SK-N-SH (cell line): ENCODE measurements around the gene MCTP1. TPM values are rescaled to one million over a fixed set of nuclear protein-coding genes. Genes with fewer than 3 reads are reported as not detected.

Experiments used
- CHD2 ChIP-seq: fragments of 150-350 bp; IDR thresholded peaks from 2 replicates; pipeline ENCODE4 v1.6.1; 2018; ENCODE audit warnings: low read length; ENCODE audit not compliant: partially characterized antibody
- EP300 ChIP-seq, 2 experiments: IDR thresholded peaks; 2 replicates each; pipeline versions ENCODE4 v1.4.0 to v1.6.1; 2012; ENCODE audit warnings: borderline replicate concordance in 1 of 2, low read depth in 1 of 2, low read length in 1 of 2
- EZH2phosphoT487 ChIP-seq: fragments of 200-600 bp; sonication (generic); IDR thresholded peaks from 2 replicates; pipeline ENCODE4 v1.6.1; 2017; ENCODE audit warnings: low read depth, mixed run types, mild to moderate bottlenecking, antibody characterized with exemption, moderate library complexity, borderline replicate concordance
- FOXJ3 ChIP-seq: sonication (generic); formaldehyde crosslinking; IDR thresholded peaks from 2 replicates; pipeline ENCODE4 v1.5.1; 2020; ENCODE audit warnings: mild to moderate bottlenecking, missing genetic modification reagents
- GABPA ChIP-seq: IDR thresholded peaks from 2 replicates; pipeline ENCODE4 v1.4.0; 2012; ENCODE audit warnings: low read depth, mild to moderate bottlenecking
- GATA2 ChIP-seq: sonication (generic); formaldehyde crosslinking; IDR thresholded peaks from 2 replicates; pipeline ENCODE4 v1.5.0; 2020; ENCODE audit warnings: mild to moderate bottlenecking, missing genetic modification reagents
- MEF2A ChIP-seq: IDR thresholded peaks from 2 replicates; pipeline ENCODE4 v1.4.0; 2012; ENCODE audit warnings: low read depth, borderline replicate concordance
- MXI1 ChIP-seq: IDR thresholded peaks from 2 replicates; pipeline ENCODE4 v1.6.1; 2012; ENCODE audit warnings: mild to moderate bottlenecking, low read depth, low read length, improper control_type of control experiment
- NRF1 ChIP-seq: IDR thresholded peaks from 2 replicates; pipeline ENCODE4 v1.6.1; 2012; ENCODE audit warnings: low read depth, mild to moderate bottlenecking, low read length
- POLR2AphosphoS5 ChIP-seq: IDR thresholded peaks from 2 replicates; pipeline ENCODE4 v1.6.1; 2012; ENCODE audit warnings: low read depth, low read length
- RFX5 ChIP-seq: IDR thresholded peaks from 2 replicates; pipeline ENCODE4 v1.6.1; 2012; ENCODE audit warnings: mild to moderate bottlenecking, improper control_type of control experiment, low read length
- RXRA ChIP-seq: IDR thresholded peaks from 2 replicates; pipeline ENCODE4 v1.4.0; 2012; ENCODE audit warnings: low read depth, mild to moderate bottlenecking, borderline replicate concordance
- SIN3A ChIP-seq: IDR thresholded peaks from 2 replicates; pipeline ENCODE4 v1.6.1; 2012; ENCODE audit warnings: low read depth, mild to moderate bottlenecking, low read length, moderate library complexity, borderline replicate concordance
- SMC3 ChIP-seq: IDR thresholded peaks from 2 replicates; pipeline ENCODE4 v1.6.1; 2012; ENCODE audit warnings: low read depth, low read length, improper control_type of control experiment
- TAF1 ChIP-seq: IDR thresholded peaks from 2 replicates; pipeline ENCODE4 v1.6.1; 2012; ENCODE audit warnings: low read depth, mild to moderate bottlenecking, low read length, moderate library complexity, borderline replicate concordance
- TCF12 ChIP-seq: IDR thresholded peaks from 2 replicates; pipeline ENCODE4 v1.4.0; 2012
- YY1 ChIP-seq: IDR thresholded peaks from 2 replicates; pipeline ENCODE4 v1.4.0; 2012; ENCODE audit warnings: low read depth, mild to moderate bottlenecking
- polyA plus RNA-seq, 3 experiments: library from polyadenylated mRNA; depleted of rRNA; stranded (reverse); fragments of >200 nt; gene quantifications; 2 replicates each; pipeline ENCODE4 v1.2.3, GENCODE V29; 2012
- TF ChIP-seq, protein P1 (sequence below): fragments of 200-600 bp; sonication (generic); IDR thresholded peaks from 2 replicates; pipeline ENCODE4 v1.6.1; 2017; ENCODE audit warnings: antibody characterized with exemption, mild to moderate bottlenecking, moderate library complexity
- TF ChIP-seq, protein P2 (sequence below): IDR thresholded peaks from 2 replicates; pipeline ENCODE4 v1.6.1; 2012; ENCODE audit warnings: mild to moderate bottlenecking, low read depth, low read length, moderate library complexity
- TF ChIP-seq, protein P3 (sequence below): IDR thresholded peaks from 2 replicates; pipeline ENCODE4 v1.4.0; 2012; ENCODE audit warnings: low read depth, borderline replicate concordance

MCTP1 gene
- polyA plus RNA-seq, 1 of the 3 experiments (the other 2 are of a cell fraction), result 0.53 TPM

DNA sequence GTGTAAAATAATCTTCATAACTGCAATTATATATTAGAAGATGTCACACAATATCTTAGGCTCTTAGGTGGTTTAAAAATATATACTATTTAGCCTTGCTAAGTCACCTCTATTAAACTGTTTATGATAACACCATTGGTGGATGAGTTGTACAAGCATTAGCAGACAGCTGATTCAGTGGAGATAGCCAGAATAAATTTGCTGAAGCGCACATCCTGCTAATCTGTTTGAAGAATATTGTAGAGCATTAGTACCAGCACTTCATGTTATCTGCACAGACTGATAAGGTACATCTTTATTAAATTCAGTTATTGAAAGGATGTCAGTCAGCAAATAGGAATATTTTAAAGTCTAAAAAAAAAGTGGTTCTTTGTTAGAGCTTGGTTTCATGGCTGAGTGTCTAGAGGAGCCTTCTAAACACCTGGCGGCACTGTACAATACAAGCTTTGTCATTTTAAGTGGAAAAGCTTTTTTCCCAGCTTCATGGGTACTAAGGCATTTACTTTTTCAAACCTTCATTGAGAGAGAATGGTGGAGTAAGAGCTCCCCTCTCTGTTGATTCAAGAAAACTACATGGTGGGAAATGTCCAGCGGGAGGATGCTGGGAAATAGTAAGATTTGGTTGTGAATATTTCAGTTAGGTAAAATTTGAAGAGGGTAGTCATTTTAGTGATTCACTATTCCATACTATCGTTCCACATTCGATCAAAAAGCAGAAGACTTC, 391.3 kb downstream of the MCTP1 start (continued):
- TF ChIP-seq, protein P1, sequence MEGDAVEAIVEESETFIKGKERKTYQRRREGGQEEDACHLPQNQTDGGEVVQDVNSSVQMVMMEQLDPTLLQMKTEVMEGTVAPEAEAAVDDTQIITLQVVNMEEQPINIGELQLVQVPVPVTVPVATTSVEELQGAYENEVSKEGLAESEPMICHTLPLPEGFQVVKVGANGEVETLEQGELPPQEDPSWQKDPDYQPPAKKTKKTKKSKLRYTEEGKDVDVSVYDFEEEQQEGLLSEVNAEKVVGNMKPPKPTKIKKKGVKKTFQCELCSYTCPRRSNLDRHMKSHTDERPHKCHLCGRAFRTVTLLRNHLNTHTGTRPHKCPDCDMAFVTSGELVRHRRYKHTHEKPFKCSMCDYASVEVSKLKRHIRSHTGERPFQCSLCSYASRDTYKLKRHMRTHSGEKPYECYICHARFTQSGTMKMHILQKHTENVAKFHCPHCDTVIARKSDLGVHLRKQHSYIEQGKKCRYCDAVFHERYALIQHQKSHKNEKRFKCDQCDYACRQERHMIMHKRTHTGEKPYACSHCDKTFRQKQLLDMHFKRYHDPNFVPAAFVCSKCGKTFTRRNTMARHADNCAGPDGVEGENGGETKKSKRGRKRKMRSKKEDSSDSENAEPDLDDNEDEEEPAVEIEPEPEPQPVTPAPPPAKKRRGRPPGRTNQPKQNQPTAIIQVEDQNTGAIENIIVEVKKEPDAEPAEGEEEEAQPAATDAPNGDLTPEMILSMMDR, result peak; percentile 55
- TF ChIP-seq NRF1, result no peak
- peak; percentile 82 for TF ChIP-seq GATA2 (CRISPR knock-in tag)
- no peak for TF ChIP-seq TCF12
- TF ChIP-seq, protein P2, sequence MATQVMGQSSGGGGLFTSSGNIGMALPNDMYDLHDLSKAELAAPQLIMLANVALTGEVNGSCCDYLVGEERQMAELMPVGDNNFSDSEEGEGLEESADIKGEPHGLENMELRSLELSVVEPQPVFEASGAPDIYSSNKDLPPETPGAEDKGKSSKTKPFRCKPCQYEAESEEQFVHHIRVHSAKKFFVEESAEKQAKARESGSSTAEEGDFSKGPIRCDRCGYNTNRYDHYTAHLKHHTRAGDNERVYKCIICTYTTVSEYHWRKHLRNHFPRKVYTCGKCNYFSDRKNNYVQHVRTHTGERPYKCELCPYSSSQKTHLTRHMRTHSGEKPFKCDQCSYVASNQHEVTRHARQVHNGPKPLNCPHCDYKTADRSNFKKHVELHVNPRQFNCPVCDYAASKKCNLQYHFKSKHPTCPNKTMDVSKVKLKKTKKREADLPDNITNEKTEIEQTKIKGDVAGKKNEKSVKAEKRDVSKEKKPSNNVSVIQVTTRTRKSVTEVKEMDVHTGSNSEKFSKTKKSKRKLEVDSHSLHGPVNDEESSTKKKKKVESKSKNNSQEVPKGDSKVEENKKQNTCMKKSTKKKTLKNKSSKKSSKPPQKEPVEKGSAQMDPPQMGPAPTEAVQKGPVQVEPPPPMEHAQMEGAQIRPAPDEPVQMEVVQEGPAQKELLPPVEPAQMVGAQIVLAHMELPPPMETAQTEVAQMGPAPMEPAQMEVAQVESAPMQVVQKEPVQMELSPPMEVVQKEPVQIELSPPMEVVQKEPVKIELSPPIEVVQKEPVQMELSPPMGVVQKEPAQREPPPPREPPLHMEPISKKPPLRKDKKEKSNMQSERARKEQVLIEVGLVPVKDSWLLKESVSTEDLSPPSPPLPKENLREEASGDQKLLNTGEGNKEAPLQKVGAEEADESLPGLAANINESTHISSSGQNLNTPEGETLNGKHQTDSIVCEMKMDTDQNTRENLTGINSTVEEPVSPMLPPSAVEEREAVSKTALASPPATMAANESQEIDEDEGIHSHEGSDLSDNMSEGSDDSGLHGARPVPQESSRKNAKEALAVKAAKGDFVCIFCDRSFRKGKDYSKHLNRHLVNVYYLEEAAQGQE, result no peak
- TF ChIP-seq, protein P3, sequence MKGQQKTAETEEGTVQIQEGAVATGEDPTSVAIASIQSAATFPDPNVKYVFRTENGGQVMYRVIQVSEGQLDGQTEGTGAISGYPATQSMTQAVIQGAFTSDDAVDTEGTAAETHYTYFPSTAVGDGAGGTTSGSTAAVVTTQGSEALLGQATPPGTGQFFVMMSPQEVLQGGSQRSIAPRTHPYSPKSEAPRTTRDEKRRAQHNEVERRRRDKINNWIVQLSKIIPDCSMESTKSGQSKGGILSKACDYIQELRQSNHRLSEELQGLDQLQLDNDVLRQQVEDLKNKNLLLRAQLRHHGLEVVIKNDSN, result no peak
- TF ChIP-seq EP300 (IDR thresholded peaks at IDR 0.05; ENCODE audit: borderline replicate concordance in 1 of 2, low read depth in 1 of 2, low read length in 1 of 2), result peak in 1 of 2 experiments; percentile 46; a peak in 1 of 4 replicates
- TF ChIP-seq FOXJ3, result no peak
- 0 out of 2 replicates have a peak, but pooled peaks have one; percentile 37 for TF ChIP-seq RFX5
- TF ChIP-seq MXI1, result peak; percentile 41; the same call in 1 of the 2 replicates
- no peak for TF ChIP-seq EZH2phosphoT487
- peak; percentile 42 for TF ChIP-seq CHD2
- TF ChIP-seq SIN3A, result no peak
- TF ChIP-seq MEF2A, result no peak
- TF ChIP-seq SMC3, result peak; percentile 59
- TF ChIP-seq GABPA, result no peak
- no peak for TF ChIP-seq RXRA
- TF ChIP-seq POLR2AphosphoS5, result no peak
- no peak for TF ChIP-seq YY1
- TF ChIP-seq TAF1, result no peak
